Measurements from ENCODE around the gene TTLL13.
"Not testable (repeated sequence)": the region's sequence is repeated elsewhere in the genome, so short reads cannot be mapped to it uniquely, and the experiment has no call there.

Gene TTLL13

GRCh38 chr15:90287101-90287500, 37.7 kb downstream of the TTLL13 start:
- DNase-seq (ENCODE audit: low spot score): no peak

GRCh38 chr15:90287946-90288345, 38.6 kb downstream of the TTLL13 start:
- no peak for DNase-seq (ENCODE audit: low spot score)

- DNase-seq (ENCODE audit: low spot score): peak; percentile 18
These were observed 42.5 kb downstream of the TTLL13 start for GRCh38 chr15:90291679-90292356.

DNA sequence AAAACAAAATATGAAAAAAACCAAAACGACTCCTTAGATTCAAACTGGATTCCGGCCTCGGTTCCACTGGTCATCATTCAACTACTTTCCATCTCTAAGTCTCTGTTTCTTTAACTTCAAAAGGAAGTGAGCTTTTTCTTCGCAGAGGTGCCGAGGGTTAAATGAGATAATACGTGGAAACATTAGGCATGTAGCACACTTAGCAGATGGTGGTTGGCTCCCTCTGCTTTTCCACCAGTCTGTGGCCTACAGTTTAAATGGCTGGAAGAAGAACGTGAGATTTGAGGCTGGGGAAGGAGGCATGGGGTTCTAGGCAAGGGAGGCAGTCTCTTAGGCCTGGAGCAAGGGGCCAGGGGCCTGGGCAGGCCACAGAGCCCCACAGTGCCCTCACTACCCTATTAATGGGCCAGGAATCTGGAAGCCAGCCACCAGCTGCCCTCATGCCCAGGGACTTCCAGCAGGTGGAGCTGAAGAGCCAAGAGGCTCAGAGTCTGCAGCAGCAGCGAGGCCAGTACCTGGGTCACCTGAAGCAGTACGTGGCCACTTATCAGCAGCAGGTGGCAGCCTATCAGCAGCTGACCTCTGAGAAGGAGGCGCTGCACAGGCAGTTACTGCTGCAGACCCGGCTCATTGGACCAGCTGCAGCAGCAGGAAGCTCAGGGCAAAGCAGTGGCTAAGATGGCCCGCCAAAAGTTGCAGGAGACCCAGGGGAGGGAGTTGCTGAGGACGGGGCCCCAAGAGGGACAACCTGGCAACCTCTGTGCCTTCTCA, 43.9 kb downstream of the TTLL13 start:
- DNase-seq (ENCODE audit: low spot score): peak; percentile 51

DNA sequence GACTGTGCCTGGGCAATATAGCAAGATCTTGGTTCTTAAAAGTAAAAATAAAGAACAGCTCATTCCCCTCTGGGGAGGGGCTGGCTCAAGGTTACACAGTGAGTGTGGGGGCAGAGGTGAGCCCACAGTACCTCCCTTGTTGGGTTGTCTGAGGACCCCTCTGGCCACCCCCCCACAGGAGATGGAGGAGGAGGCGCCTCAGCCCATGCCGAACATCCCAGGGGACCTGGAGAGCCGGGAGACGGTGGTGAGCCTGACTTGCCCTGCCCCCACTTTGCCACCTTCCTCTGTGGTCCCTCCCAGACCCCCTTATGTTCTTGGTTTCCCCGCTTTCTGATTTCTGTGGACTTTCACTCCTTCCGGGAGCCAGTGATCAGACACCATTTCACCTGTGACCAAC, 44.8 kb downstream of the TTLL13 start:
- DNase-seq (ENCODE audit: low spot score): no peak

DNA sequence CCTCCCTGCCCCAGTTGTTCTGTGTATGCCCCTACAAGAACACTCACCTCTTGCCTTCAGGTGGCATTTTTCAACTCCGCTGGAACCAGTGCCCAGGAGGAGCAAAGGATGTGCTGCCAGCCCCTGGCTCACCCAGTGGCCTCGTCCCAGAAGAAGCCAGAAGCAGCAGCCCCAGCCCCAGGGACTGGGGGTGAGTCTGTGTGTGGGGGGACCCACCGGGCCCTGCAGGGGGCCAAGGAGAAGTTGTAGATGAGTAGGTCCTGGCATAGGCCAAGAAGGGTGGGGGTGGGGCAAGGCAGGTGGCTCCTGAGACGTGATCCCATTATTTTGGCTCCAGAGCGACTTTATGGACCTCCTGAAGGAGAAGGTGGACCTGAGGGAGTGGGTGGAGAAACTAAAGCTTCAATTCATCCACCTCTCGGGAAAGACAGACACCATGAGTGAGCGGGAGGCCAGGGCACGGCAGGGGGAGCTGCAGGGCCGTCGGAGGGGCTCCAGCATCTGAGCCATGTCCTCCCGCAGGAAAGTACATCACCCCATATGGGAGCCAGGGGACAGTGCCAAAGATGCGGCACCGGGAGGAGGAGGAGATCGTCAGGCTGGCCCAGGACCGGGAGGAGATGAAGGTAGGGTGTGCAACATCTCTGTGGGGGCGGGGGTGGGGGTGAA, 45.4 kb downstream of the TTLL13 start:
- DNase-seq (ENCODE audit: low spot score): no peak

DNA sequence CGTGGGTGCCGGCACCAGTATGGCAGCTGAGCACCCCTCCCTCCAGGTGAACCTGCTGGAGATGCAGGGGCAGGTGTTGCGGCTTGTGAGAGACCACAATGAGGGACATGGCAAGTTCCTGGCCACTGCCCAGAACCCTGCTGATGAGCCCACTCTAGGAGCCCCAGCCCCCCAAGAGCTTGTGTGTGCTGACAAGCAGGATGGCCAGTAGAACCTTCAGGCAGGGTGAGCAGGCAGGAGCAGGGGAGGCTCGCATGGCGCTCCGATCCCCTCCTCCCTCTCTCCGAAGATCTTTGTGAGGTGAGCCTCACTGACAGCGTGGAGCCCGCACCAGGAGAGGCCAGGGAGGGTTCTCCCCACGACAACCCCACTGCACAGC, 45.9 kb downstream of the TTLL13 start:
- DNase-seq (ENCODE audit: low spot score): no peak

DNA sequence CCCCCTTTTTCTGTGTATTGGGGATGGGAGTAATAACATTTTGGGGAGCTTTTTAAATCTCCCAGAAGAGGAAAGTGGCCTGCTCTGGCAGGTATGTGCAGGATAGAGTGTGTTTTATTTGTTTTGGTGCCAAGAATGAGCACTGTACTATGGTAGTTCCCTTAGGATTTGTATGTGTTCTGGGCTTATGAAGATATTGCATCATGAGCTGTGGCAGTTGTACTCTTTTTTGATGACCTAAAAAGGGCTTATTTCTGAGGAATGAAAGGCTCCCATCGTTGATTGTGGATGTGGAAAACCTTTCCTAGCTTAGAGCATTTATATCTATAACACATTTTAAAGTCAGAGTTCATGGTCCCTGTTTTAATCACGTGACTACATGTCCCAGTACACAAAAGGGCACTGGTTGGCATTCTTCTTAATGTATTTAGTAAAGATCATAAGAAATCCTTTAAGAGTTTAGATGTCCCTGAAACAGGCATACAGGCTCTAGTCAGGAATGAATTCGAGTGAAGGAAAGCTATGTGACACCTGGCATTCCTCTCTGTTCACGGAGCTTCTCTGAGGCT, 47.0 kb downstream of the TTLL13 start:
- not testable (repeated sequence) for DNase-seq (ENCODE audit: low spot score)

- no peak for DNase-seq (ENCODE audit: low spot score)
These were observed 47.7 kb downstream of the TTLL13 start for GRCh38 chr15:90297021-90297420.

GRCh38 chr15:90300541-90300940, 51.2 kb downstream of the TTLL13 start:
- DNase-seq (ENCODE audit: low spot score): no peak

GRCh38 chr15:90300988-90301706, 51.8 kb downstream of the TTLL13 start:
- DNase-seq (ENCODE audit: low spot score): peak; percentile 43

DNA sequence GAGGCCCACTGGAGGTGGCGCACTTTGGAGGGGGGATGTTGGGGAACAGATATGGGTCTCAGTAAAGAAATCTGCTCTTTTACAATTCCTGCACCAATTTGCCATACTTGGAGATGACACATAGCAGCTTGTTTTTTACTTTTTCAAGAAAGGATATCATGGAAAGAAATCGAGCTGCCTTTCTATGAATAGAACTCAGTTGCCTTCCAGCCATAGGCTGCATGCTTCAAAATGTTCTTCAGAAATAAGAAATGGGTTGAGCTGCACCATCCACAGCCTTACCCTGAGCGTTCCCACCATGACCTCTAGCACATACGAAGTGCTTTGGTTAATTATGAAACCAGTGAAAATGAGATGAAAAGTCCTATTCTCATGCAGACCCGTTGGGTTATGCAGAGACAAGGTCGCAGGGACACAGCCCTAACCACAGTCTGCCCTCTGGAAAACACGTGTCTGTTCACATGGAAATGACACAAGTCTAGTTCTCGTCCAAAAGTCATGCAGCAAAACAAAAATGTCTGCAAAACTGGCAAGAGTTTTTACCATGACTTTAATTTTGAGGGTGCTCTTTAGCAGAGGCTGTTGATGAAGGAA, 52.4 kb downstream of the TTLL13 start:
- no peak for DNase-seq (ENCODE audit: low spot score)

DNA sequence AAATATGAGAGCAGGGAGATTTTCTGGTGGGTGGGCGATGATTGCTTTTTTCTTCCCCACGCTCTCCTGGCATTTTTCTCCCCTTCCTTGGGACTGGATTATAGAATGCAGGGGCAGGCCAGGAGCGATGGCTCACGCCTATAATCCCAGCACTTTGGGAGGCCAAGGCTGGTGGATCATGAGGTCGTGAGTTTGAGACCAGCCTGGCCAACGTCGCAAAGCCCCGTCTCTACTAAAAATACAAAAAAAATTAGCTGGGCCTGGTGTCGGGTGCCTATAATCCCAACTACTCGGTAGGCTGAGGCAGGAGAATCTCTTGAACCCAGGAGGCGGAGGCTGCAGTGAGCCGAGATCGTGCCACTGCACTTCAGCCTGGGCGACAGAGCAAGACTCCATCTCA, 56.0 kb downstream of the TTLL13 start:
- DNase-seq (ENCODE audit: low spot score): not testable (repeated sequence)

GRCh38 chr15:90305932-90306331, 56.6 kb downstream of the TTLL13 start:
- no peak for DNase-seq (ENCODE audit: low spot score)

GRCh38 chr15:90306560-90306959, 57.2 kb downstream of the TTLL13 start:
- no peak for DNase-seq (ENCODE audit: low spot score)

- DNase-seq (ENCODE audit: low spot score): no peak
These were observed 58.3 kb downstream of the TTLL13 start for GRCh38 chr15:90307661-90308060.

GRCh38 chr15:90309020-90309419, 59.7 kb downstream of the TTLL13 start:
- no peak for DNase-seq (ENCODE audit: low spot score)
